Measurements from ENCODE around the gene WFIKKN2.

The WFIKKN2 gene

DNA sequence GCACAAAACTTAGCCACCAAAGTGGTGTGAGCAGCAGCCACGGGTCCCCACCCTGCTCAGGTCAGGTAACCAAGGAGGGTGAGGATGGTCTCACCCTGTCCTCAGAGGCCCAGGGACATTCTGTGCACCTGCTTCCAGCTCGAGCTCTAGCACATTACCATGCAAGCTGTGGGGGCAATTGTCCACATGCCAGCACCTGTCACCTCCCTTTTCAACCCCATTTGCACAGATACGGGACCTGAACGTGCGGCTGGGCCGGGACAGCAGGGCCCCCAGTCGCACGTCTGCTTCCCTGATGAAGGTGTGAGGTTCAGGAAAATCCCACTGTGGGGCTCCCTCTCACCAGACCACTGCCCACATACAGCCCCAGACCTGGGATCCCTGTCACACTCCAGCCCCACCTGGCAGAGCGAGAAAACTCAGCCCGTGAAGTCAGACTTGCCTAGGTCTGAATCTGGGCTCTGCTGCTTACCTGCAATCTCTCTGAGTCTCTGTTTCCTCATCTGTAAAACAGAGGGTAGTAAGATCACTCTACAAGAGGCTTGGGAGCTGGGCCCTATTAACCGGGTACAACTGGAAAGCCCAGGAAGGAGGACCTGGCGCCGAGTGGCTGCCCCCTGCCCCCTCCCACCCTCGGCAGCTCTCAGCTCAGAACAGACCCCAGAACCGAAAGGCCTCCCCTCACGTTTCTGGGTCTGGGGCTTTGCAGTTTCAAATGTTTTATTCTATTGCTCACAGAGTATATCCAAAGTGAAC is 7.9 kb downstream of the WFIKKN2 start:
- DNase-seq (no peak), ATAC-seq (replicated peaks) (no peak)
- no peaks in the 10 kb centered on the region for H3K27me3 Mint-ChIP-seq
- H3K9me3 Mint-ChIP-seq, result no peaks in the 10 kb centered on the region
- peaks cover 3 to 6% of the 10 kb centered on the region in 2 donors for H3K4me1 Mint-ChIP-seq (ENCODE audit: low read depth in 2 of 2)
- no peak overlapping the region for H3K4me3 Mint-ChIP-seq
- H3K27ac Mint-ChIP-seq, result no peak overlapping the region
- H3K36me3 Mint-ChIP-seq (ENCODE audit: insufficient read depth), result no peaks in the 10 kb centered on the region

DNA sequence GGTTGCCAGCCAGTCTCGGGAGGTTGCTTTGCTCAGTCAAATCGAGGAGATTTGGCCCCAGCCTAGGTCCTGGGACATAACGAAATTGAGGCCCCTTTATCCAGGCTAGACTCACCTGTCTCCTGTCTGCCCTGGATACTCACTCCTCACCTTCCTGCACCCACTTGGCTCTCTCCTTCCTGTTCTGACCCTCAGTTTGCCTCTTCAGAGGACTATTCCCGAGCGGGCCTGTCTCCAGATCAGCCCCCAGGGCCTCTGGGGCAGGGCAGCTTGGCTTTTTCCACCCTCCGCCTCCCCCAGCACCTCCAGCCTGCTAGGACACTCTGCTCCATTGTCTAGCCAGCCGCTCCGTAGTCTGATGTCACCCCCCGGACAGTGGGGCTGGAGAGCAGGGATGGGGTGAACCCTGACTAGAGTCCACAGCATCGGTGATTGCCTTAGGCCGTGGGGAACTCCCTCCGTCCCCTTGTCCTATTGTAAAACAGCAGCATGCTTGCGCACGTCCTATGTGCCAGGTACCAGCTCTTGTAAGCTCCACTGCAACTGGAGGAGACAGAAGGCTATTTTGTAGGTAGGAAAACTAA is 8.8 kb downstream of the WFIKKN2 start:
- Mint-ChIP-seq H3K27me3 (no peaks in the 10 kb centered on the region), H3K4me3 (no peak overlapping the region), H3K36me3 (ENCODE audit: insufficient read depth) (no peaks in the 10 kb centered on the region), H3K4me1 (ENCODE audit: low read depth in 2 of 2) (peaks cover 3 to 6% of the 10 kb centered on the region in 2 donors), H3K27ac (no peak overlapping the region), H3K9me3 (no peaks in the 10 kb centered on the region)
- DNase-seq, result no peak
- no peak for ATAC-seq (replicated peaks)

DNA sequence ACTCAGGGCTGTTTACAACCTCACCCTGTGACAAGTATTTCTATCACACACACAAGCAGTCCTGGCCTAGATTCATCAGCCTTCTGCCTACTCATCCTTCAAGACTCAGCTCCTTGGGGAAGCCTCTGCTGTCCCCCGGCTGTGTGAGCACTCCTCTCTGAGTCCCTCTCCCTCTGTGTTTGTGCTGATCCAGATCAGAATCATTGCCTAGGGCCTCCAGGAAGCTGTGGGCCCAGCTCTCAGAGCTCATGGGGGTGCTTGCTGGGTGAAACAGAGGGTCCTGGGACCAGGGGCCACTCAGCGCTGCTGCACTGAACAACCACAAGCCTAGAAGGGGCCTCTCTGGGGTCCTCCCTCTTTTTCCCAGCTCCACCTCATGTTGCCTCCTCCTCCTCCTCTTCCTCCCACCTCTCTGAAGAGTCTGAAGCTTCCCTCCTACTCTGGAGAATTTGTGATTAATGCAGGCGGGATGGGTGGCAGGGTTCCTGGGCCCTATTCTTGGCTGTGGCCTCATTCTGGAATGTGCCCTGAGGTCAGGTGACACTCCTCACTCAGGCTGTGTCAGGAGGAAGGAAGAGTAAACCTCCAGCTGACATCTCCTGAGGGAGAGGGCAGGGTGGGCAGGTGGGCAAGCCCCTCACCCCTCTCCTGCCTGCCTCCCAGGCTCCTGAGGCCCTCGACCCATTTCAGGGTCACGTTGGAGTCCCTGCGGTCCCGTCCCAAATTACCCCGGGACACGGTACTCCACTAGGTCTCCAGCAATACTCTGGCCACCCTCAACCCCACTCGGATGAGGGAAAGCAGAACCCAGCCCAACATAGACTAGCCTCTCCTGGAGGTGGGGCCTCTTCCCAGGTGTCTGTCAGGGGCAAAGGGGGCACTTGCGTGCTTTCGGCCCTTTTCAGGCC is 10.1 kb downstream of the WFIKKN2 start:
- Mint-ChIP-seq H3K27me3 (no peaks in the 10 kb centered on the region), H3K27ac (no peak overlapping the region), H3K36me3 (ENCODE audit: insufficient read depth) (no peaks in the 10 kb centered on the region), H3K4me3 (no peak overlapping the region), H3K4me1 (ENCODE audit: low read depth in 2 of 2) (peaks cover 3 to 6% of the 10 kb centered on the region in 2 donors), H3K9me3 (no peaks in the 10 kb centered on the region)
- ATAC-seq (replicated peaks) (no peak), DNase-seq (no peak)

DNA sequence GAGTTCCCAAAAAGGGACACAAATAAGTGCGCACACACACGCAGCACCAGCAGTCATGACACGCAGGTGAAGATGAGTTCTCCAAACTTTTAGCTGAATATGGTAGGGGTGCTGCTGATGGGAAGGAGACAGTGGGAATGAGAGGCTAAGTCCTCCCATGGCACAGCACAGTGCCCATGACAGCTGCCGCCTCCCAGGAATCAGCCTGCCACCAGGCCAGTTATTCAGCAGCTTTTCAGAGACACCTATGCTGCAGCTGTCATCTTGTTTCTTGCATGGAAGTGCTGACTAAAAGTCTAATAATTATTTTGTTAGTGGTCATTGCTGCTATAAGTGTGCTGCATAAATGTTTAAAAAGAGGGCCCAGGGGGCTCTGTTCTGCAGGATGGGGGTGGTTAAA is 12.2 kb downstream of the WFIKKN2 start:
- no peak overlapping the region for H3K4me3 Mint-ChIP-seq
- no peak for DNase-seq
- no peaks in the 10 kb centered on the region for H3K27me3 Mint-ChIP-seq
- no peak overlapping the region for H3K27ac Mint-ChIP-seq
- peaks cover 5 to 10% of the 10 kb centered on the region in 2 donors for H3K4me1 Mint-ChIP-seq (ENCODE audit: low read depth in 2 of 2)
- ATAC-seq (replicated peaks), result no peak
- H3K36me3 Mint-ChIP-seq (ENCODE audit: insufficient read depth), result peaks cover 1% of the 10 kb centered on the region
- no peaks in the 10 kb centered on the region for H3K9me3 Mint-ChIP-seq

DNA sequence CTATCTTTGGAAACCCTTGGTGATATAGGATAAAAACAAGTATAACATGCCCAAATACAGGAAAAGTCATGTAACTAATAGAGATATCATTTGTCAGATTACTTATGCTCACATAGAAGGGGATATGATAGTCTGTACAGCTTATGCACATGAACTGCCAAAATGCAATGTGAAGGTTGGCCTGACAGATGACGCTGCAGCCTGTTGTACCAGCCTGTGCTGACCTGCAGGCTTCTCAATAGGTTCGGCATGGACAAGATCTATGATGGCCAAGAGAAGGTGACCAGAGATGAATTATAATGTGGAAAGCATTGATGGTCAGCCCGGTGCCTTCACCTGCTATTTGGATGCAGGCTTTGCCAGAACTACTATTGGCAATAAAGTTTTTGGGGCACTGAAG is 12.7 kb downstream of the WFIKKN2 start:
- DNase-seq, result no peak
- H3K4me1 Mint-ChIP-seq (ENCODE audit: low read depth in 2 of 2), result peaks cover 8 to 14% of the 10 kb centered on the region in 2 donors
- no peaks in the 10 kb centered on the region for H3K9me3 Mint-ChIP-seq
- H3K27me3 Mint-ChIP-seq, result no peaks in the 10 kb centered on the region
- no peak overlapping the region for H3K27ac Mint-ChIP-seq
- no peak for ATAC-seq (replicated peaks)
- peaks cover 4% of the 10 kb centered on the region for H3K36me3 Mint-ChIP-seq (ENCODE audit: insufficient read depth)
- no peak overlapping the region for H3K4me3 Mint-ChIP-seq

DNA sequence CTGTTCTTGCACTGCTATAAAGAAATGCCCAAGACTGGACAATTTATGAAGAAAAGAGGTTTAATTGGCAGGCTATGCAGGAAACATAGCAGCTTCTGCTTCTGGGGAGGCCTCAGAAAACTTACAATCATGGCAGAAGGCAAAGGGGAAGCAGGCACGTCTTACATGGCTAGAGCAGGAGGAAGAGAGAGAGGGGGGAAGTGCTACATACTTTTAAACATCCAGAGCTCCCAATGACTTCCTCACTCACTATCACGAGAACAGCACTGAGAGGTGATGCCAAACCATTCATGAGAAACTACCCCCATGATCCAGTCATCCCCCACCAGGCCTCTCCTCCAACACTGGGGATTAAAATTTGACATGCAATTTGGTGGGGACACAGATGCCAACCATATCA is 13.3 kb downstream of the WFIKKN2 start:
- H3K9me3 Mint-ChIP-seq, result no peaks in the 10 kb centered on the region
- ATAC-seq (replicated peaks), result no peak
- no peak overlapping the region for H3K4me3 Mint-ChIP-seq
- peaks cover 8 to 14% of the 10 kb centered on the region in 2 donors for H3K4me1 Mint-ChIP-seq (ENCODE audit: low read depth in 2 of 2)
- DNase-seq, result no peak
- no peak overlapping the region for H3K27ac Mint-ChIP-seq
- peaks cover 4% of the 10 kb centered on the region for H3K36me3 Mint-ChIP-seq (ENCODE audit: insufficient read depth)
- H3K27me3 Mint-ChIP-seq, result no peaks in the 10 kb centered on the region

DNA sequence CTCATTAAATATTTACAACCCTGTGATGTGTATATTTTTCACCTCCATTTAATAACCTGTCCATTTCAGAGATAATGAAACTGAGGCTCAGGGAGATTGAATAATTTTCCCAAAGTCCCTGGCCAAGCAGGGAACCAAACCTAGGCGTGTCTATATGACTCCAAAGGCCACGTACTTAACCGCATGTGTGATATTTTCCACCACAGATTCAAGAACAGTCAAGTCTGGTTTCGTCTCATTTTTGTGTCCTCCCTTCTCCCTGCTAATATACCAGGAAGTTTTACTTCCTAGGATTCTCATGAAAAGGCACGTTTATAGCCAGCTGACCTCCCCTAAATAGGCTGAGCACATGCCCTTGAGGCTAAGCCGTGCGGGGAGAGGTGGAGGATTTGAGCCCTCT is 15.3 kb downstream of the WFIKKN2 start:
- Mint-ChIP-seq H3K4me1 (ENCODE audit: low read depth in 2 of 2) (peaks cover 8 to 14% of the 10 kb centered on the region in 2 donors), H3K9me3 (no peaks in the 10 kb centered on the region), H3K27ac (no peak overlapping the region), H3K4me3 (no peak overlapping the region), H3K36me3 (ENCODE audit: insufficient read depth) (peaks cover 4% of the 10 kb centered on the region), H3K27me3 (no peaks in the 10 kb centered on the region)
- DNase-seq (no peak), ATAC-seq (replicated peaks) (no peak)

DNA sequence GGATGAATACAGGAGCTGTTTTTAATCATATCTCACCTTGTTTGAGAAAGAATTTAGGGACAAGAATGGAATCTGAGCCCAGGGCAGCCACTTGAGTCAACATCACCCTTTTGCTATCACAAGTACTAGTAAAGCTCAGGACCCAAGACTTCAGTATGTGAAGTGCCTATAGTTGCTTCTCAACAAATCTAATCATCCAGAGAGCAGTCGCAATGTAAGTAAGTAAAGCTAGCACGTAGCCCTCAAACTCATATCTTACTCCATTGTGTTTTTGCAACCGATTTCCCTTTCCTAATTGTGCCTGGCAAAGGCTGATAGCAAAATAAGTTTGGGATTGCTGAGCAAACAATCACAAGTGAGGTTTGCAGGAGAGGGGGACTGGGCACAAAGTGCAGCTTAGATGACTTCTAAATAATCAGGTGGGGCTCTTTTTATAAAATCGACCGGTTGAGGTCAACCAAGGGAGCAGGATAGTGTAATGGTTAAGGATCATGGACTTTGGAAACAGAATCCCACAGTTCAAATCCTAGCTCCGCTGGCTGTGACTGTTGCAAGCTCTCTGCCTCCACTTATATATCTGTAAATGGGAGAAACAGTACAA is 17.7 kb downstream of the WFIKKN2 start:
- H3K9me3 Mint-ChIP-seq, result no peaks in the 10 kb centered on the region
- H3K27ac Mint-ChIP-seq, result peak overlapping the region; percentile 87 to 96
- H3K36me3 Mint-ChIP-seq (ENCODE audit: insufficient read depth), result peaks cover 4% of the 10 kb centered on the region
- ATAC-seq (replicated peaks) (no peak), DNase-seq (no peak)
- H3K27me3 Mint-ChIP-seq, result no peaks in the 10 kb centered on the region
- peaks cover 8 to 14% of the 10 kb centered on the region in 2 donors for H3K4me1 Mint-ChIP-seq (ENCODE audit: low read depth in 2 of 2)
- H3K4me3 Mint-ChIP-seq, result peak overlapping the region; percentile 70 to 83

DNA sequence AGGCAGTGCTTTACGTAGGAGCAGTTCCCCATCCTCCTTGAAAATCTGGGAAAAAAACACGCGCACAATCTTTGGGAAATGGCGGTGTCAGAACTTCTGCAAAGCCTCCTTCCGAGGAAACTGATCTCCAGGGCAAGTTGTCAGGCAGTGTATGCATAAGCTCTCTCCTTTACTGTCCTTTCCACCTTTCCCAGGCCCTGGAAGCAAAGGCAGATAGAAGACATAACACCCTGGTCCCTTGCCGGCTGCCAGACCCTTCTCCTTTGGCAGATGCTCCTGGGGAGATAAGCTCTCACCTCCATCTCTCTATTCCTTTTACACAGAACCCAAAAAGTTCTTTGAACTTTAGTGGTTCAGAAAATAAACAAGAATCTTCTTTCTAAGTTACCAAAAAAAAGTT is 18.4 kb downstream of the WFIKKN2 start:
- Mint-ChIP-seq H3K9me3 (no peaks in the 10 kb centered on the region), H3K4me1 (ENCODE audit: low read depth in 2 of 2) (peaks cover 8 to 14% of the 10 kb centered on the region in 2 donors), H3K4me3 (no peak overlapping the region), H3K27ac (no peak overlapping the region), H3K36me3 (ENCODE audit: insufficient read depth) (peaks cover 4% of the 10 kb centered on the region), H3K27me3 (no peaks in the 10 kb centered on the region)
- DNase-seq (no peak), ATAC-seq (replicated peaks) (no peak)

DNA sequence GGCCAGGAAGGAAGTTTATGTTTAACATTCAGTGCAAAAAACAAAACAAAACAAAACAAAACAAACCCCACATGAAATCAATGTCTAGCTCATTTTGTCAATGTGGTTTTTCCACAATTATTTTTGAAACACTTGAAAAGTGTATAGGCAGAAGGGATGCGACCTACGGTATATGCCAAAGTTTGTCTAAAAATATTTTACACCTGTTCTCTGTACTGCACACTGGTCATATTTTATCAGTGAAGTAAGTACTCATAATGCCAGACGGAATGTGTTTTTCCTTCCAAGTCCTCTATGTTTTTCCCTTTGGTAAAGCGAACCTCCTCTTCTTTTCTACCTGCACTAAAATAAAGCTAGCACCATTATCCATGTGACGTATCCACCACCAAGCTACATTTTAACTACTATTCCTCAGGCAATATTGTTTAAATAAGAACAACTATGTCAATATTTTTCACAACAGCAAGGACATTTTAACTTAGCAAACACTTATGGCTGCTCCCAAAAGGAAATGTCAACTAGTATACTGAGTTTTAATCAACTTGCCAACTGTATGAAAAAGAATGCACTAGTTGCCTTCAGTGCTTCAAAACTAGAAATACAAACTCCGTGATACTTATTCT is 20.4 kb downstream of the WFIKKN2 start:
- ATAC-seq (replicated peaks) (no peak), DNase-seq (no peak)
- H3K9me3 Mint-ChIP-seq, result no peaks in the 10 kb centered on the region
- no peaks in the 10 kb centered on the region for H3K27me3 Mint-ChIP-seq
- peaks cover 8 to 14% of the 10 kb centered on the region in 2 donors for H3K4me1 Mint-ChIP-seq (ENCODE audit: low read depth in 2 of 2)
- H3K27ac Mint-ChIP-seq, result no peak overlapping the region
- peaks cover 10% of the 10 kb centered on the region for H3K36me3 Mint-ChIP-seq (ENCODE audit: insufficient read depth)
- no peak overlapping the region for H3K4me3 Mint-ChIP-seq

DNA sequence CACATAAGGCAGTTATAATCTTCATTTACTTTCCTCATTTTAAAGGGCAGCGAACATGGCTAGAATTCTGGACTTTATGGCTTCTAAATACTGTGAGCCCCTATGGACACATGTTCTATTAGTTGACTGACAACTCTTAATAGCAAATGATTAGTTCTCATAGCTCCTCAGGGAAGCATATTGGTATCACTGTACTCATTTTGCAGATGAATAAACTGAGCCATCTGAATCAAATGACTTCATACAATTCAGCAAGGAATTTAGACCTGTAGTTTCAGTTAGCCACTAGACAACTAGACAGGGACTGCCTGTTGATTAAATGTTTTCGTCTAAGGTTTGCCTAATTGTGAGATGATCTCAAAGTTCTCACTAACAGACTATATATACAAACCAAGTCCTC is 21.0 kb downstream of the WFIKKN2 start:
- Mint-ChIP-seq H3K27ac (no peak overlapping the region), H3K9me3 (no peaks in the 10 kb centered on the region), H3K27me3 (no peaks in the 10 kb centered on the region), H3K4me1 (ENCODE audit: low read depth in 2 of 2) (peaks cover 11 to 17% of the 10 kb centered on the region in 2 donors), H3K4me3 (no peak overlapping the region), H3K36me3 (ENCODE audit: insufficient read depth) (peaks cover 15% of the 10 kb centered on the region)
- DNase-seq, result no peak
- no peak for ATAC-seq (replicated peaks)

DNA sequence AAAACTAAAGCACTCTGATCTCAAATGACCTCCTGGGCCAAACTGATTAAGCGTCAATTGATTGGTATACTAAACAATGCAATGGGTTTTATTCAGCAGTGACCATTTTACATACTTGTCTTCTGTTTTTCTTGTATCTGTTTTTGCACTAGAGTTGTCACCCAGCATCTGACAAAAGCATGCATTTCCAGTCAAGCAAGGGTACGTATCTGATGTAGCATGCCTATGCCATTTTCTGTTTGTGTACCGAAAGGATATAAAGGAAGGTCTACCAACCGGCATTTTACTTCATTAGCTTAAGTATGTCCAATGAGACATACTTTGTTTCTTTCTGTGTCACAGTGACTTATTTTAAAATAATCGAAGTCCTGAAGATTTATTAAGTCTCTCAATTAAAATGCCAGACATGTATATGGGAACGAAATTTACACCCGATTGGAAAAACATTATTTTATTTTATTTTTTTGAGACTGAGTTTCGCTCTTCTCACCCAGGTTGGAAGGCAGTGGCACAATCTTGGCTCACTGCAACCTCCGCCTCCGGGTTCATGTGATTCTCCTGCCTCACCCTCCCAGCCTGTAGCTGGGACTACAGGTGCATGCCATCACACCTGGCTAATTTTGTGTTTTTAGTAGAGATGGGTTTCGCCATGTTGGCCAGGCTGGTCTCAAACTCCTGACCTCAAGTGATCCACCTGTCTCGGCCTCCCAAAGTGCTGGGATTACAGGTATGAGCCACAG is 23.3 kb downstream of the WFIKKN2 start:
- ATAC-seq (replicated peaks) (no peak), DNase-seq (no peak)
- H3K4me1 Mint-ChIP-seq (ENCODE audit: low read depth in 2 of 2), result peaks cover 17 to 18% of the 10 kb centered on the region in 2 donors
- H3K9me3 Mint-ChIP-seq, result no peaks in the 10 kb centered on the region
- H3K27ac Mint-ChIP-seq, result no peak overlapping the region
- peaks cover 33% of the 10 kb centered on the region for H3K36me3 Mint-ChIP-seq (ENCODE audit: insufficient read depth)
- no peaks in the 10 kb centered on the region for H3K27me3 Mint-ChIP-seq
- H3K4me3 Mint-ChIP-seq, result no peak overlapping the region
